ENCODE results near the gene ACVRL1.

Gene ACVRL1

DNA sequence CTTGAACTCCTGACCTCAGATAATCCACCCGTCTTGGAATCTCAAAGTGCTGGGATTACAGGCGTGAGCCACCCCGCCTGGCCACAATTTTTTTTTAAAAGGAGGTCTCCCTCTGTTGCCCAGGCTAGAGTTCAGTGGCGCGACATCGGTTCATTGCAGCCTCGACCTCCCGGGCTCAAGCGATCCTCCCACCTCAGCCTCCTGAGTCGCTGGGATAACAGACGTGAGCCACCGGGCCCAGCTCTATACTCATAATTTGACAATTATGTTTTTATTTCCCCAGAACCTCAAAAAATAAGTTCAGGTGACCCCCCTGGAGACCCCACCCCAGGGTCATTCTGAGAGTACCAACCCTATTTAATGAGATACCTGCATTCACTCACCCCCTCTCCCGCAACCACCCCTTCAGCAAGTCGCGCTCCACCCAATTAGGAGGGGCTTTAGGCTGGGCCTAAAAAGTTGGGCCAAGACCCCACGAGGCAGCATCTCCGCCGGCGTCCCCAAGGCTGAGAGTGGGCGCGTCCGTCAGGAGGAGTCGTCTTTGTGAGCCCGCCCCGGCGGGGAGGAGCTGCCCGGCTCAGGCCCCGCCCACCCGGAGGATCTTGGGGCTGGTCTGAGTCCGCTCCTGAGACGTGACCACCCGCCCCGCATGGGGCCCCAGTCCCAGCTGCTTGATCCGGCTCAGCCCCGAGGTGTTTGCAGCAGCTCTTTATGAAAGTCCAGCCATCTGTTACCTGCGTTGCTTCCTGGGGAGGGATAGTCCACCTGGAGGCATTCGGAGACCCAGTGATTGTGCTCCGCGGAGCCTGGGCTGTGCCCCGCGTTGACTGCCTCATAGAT, 19.6 kb upstream of the ACVRL1 start, which contains the start of gene ANKRD33:
ANKRD33 (plus strand) TSS at position 628 of the 840 bp plus-strand sequence; CDS start at position 712, 84 bp downstream.
- TF ChIP-seq GATA2 (IDR thresholded peaks at IDR 0.05; ENCODE audit: low read depth, low read length) (no peak), GATA3 (IDR thresholded peaks at IDR 0.05; ENCODE audit: low read depth, low read length) (no peak)

DNA sequence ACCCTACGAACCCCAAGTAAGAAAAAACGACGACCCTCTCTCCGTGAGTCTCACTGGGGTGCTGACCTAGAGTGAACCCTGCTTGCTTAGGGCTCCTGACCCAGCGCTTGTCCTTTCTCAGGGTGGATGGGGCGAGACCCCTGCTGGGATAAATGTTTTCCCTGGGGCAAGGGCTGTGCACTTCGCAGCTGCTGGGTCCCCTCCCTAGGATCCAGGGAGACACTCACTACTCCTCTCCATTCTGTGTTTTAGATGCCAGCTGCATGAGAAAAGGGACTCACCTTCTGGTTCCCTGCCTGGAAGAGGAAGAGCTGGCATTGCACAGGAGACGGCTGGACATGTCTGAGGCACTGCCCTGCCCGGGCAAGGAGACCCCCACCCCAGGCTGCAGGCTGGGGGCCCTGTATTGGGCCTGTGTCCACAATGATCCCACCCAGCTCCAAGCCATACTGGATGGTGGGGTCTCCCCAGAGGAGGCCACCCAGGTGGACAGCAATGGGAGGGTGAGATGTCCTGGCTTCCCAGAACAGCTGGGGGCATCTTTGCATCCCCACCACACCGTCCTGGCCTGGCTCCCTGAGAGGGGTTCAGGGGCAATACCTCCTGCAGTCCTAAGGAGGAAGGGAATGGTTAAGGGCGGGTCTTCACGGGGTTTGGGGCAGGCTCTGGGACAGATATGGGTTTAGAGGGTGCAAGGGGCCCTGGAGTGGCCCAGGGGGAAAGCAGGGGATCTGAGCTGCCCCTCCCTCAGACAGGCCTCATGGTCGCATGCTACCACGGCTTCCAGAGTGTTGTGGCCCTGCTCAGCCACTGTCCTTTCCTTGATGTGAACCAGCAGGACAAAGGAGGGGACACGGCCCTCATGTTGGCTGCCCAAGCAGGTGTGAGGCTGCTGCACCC, 18.7 kb upstream of the ACVRL1 start:
- TF ChIP-seq GATA2 (IDR thresholded peaks at IDR 0.05; ENCODE audit: low read depth, low read length) (no peak), GATA3 (IDR thresholded peaks at IDR 0.05; ENCODE audit: low read depth, low read length) (no peak)

DNA sequence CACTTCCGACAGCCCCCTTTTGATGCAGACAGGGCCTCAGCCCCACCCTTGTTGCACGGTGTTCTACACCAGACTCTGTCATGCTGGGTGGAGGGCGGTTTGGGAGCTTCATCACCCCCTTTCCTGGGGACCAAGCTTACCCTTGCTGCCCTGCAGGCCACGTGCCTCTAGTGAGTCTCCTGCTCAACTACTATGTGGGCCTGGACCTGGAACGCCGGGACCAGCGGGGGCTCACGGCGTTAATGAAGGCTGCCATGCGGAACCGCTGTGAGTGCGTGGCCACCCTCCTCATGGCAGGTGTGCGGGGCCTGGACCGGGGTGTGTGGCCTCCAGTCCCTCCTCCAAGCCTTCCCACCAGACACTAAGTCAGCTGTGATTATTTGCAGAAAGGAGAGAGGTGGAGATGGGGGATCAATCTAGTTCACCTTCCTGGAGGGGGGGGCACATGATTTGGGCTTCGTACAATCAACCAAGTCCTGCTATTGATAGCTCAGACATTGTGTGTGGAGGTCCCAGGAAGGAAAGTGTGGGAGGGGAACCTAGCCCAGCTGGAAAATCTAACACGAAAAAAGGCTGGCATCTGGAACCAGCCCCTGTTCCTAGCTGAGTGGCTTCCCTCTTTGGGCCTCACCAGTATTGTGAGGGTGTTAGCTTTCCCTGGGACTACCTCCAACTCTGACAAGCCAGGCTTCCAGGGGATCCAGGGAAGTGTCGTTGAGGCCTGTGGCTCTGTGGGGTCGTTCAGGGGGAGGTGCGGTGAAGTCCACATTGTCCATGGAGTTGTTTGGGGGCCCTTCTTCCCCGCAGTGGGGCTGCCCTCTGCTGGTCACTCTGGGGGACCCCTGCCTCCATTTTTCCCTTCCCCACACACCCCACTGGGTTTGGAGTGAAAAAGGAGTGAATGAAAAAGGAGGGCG, 17.8 kb upstream of the ACVRL1 start:
- TF ChIP-seq GATA3 (IDR thresholded peaks at IDR 0.05; ENCODE audit: low read depth, low read length) (no peak), GATA2 (IDR thresholded peaks at IDR 0.05; ENCODE audit: low read depth, low read length) (no peak)

DNA sequence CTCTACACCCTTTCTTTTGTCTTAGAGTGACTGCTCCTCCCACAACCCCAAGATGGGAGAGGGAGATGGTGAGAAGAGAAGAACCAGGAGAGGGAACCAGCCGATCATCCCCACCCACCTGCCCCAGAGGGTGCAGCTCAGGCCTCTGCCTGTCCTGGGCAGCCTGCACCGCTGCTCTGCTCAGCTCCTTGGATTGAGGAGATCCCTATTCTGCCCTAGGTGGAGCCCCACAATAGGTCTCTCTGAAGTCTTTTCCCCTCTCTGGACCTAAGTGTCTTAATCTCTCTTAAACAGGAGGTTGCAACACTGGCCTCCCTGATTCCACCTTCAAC, 17.2 kb upstream of the ACVRL1 start:
- TF ChIP-seq GATA2 (IDR thresholded peaks at IDR 0.05; ENCODE audit: low read depth, low read length) (no peak), GATA3 (IDR thresholded peaks at IDR 0.05; ENCODE audit: low read depth, low read length) (no peak)

DNA sequence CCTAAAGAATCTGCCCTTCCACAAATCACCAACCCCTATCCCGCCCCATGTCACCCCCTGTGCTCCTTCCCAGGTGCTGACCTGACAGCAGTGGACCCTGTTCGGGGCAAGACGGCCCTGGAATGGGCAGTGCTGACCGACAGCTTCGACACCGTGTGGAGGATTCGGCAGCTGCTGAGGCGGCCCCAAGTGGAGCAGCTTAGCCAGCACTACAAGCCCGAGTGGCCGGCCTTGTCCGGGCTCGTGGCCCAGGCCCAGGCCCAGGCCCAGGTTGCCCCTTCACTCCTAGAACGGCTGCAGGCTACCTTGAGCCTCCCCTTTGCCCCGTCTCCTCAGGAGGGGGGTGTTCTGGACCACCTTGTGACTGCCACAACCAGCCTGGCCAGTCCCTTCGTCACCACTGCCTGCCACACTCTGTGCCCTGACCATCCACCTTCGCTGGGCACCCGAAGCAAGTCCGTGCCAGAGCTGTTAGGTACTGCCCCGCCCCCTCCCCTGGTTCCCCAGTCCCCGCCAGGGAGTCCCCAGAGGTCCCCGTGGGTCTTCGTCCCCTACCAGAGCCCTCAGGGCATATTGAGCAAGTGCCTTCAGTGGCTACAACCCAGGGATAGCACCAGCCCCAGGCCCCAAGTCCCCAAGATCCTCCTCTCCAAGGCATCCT, 16.7 kb upstream of the ACVRL1 start:
- TF ChIP-seq GATA3 (IDR thresholded peaks at IDR 0.05; ENCODE audit: low read depth, low read length) = no peak
- TF ChIP-seq GATA2 (IDR thresholded peaks at IDR 0.05; ENCODE audit: low read depth, low read length) = no peak

DNA sequence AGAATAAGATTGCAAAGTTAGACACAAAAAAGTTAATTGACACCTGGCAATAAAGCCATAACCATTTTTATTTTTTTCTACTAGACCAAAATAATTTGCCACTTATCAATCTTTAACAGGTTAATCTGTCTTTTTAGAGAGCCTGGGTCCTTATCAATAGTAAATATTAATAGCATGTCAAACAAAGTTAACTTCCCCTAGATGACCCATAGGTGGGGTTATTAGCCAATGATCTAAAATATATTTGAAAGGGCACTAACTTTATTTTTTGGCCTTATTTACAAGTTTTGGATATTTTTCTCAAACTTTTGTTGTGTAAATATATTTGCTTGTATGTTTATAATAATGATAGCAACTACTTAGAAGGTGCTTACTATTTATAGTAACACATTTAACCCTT, 15.5 kb upstream of the ACVRL1 start:
- TF ChIP-seq GATA3 (IDR thresholded peaks at IDR 0.05; ENCODE audit: low read depth, low read length) (no peak), GATA2 (IDR thresholded peaks at IDR 0.05; ENCODE audit: low read depth, low read length) (no peak)

DNA sequence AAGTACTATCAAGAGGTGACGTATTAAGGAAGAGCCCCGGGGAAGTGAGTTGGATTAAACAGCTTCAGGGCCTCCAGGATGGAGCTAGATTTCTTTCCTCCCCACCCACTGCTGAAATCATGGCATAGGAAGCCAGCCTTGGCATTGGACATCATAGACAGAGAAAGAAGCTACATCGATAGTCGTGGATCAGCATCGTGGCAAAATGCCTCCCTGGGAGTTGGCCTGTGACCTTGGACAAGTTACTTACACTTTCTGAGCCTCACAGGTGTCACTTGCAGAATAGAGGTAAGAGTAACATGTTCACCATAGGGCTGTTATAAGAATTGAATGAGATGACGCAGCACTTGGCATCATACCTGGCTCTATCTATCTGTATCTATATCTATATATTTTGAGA, 13.5 kb upstream of the ACVRL1 start:
- no peak for TF ChIP-seq GATA2 (IDR thresholded peaks at IDR 0.05; ENCODE audit: low read depth, low read length)
- TF ChIP-seq GATA3 (IDR thresholded peaks at IDR 0.05; ENCODE audit: low read depth, low read length) = no peak

DNA sequence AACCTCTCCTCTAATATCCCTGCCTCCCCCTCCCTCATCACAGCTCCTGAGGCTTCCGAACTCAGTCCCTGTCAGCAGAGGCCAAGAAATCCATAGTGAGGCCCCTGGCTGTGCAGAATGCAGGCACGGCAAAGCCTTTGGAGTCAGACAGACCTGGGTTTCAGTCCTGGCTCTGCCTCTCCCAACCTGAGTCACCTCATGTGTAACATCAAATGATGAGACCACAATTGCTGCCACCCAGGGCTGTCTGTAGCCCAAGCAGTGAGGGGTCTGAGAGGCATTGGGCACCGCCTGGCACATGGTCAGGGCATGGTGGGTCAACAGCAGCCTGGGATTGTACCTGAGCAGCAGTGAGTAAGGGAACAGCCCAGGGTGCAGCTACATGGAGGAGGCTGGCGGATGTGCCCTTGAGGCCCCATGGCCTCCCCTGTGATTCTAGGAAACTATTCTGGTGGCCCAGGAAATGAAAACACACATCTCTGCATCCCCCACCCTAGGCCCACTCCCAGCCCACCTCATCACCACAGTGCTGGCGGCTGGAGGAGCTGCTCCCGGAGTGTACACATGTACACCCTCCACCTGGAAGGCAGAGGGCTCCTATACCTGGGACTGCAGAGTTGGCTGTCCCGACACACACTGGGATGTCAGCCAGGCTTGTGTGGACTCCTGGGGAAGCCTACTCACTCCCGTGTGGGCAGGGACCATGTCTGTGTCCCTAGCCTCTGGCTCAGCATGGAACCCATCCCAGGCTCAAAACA, 11.7 kb upstream of the ACVRL1 start:
- TF ChIP-seq GATA2 (IDR thresholded peaks at IDR 0.05; ENCODE audit: low read depth, low read length) (no peak), GATA3 (IDR thresholded peaks at IDR 0.05; ENCODE audit: low read depth, low read length) (no peak)

DNA sequence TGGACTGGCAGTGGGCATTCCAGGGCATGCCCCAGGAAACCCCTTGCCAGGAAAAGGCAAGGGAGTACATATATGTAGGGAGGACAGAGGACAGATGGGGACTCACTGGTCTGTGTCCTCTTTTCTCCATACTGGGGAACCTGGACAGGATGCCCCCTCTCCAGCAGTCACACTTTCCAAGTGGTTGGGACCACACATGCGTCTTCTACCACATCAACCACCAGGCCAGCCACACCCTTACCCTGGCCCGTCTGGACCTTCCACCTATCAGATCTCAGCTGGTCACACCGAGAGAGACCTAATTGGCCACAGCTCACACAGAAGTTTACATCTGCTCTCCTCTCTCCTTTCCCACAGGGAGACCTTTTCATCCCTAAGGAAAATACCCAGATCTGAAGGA, 11.1 kb upstream of the ACVRL1 start:
- TF ChIP-seq GATA2 (IDR thresholded peaks at IDR 0.05; ENCODE audit: low read depth, low read length) = no peak
- no peak for TF ChIP-seq GATA3 (IDR thresholded peaks at IDR 0.05; ENCODE audit: low read depth, low read length)

DNA sequence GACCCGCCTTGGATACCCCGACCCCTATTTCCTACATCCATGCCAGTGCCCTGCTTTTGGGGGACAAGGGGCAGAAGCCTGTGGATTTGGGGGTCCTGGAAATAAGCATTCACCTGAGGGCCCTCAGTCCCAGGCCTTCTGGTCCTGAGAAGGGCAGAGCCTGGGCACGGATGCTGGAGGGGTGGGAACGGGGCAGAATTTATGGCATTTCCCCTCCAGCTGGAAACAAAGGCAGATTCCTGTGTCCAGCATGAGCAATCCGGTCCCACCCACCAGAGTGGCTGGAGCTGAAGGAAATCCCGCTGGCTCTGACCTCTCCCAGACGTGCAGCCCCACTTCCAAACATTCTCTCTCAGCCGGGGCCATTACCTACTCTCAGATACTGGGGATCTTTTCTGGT, 10.1 kb upstream of the ACVRL1 start:
- TF ChIP-seq GATA2 (IDR thresholded peaks at IDR 0.05; ENCODE audit: low read depth, low read length) = no peak
- no peak for TF ChIP-seq GATA3 (IDR thresholded peaks at IDR 0.05; ENCODE audit: low read depth, low read length)

DNA sequence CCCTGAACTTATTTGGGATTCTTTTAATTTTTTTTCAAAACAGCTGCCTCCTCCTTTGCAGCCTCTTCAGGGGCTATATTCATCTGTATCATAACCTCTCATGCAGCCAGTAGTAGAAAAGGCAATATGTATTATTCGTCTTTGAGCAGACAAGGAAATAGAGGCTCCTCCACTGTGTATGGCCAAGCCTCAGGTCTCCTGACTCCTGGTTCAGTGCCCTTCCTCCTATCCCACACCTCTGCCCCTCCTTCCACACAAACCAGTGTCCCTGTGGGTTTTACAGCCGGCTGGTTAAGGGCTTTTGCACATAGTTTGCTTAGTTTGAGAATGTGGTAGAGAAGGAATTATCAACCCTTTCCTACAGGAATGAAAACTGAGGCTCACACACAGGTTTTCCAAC, 8.8 kb upstream of the ACVRL1 start:
- TF ChIP-seq GATA2 (IDR thresholded peaks at IDR 0.05; ENCODE audit: low read depth, low read length) (no peak), GATA3 (IDR thresholded peaks at IDR 0.05; ENCODE audit: low read depth, low read length) (no peak)

DNA sequence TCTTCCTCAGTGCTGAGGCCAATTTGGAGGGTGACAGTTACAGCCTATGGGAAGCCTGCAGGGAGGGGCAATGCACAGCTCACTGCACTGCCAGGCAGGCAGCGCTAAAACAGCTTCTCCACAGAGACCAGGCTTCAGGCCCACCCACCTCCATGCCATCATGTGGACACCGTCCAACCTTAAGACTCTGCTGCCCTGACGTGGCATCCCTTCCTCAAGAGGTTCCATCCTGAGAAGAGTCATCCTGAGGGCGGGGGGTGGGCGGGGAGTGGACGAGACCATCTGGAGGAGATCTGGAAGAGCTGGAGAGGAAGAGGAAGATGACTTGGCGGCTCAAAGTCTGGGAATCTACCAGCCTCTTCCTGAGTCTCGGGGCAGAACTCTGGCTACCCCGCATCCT, 8.4 kb upstream of the ACVRL1 start:
- TF ChIP-seq GATA2 (IDR thresholded peaks at IDR 0.05; ENCODE audit: low read depth, low read length) = no peak
- no peak for TF ChIP-seq GATA3 (IDR thresholded peaks at IDR 0.05; ENCODE audit: low read depth, low read length)

Measured in SH-SY5Y (cell line).